ENCODE results near the gene RAVER2. TPM values are rescaled to one million over a fixed set of nuclear protein-coding genes. Genes with fewer than 3 reads are reported as not detected.

The RAVER2 gene
- total and polyA plus RNA-seq, 2 donors (not counting 3 experiments of a cell fraction or from before 2014, with no cell fraction given), result 6.0 to 13.9 TPM

- Histone ChIP-seq H3K4me1 (ENCODE audit: control insufficient read depth, extremely low read depth, insufficient read depth, low read length) (peaks cover 8% of the 10 kb centered on the region), H3K27me3 (ENCODE audit: control insufficient read depth in 2 of 2, insufficient read depth in 2 of 2, low read length in 2 of 2) (no peaks in the 10 kb centered on the region), H3K9me3 (replicated peaks; ENCODE audit: control insufficient read depth, insufficient read depth, low read length) (no peaks in the 10 kb centered on the region), H3K36me3 (ENCODE audit: control insufficient read depth in 2 of 2, extremely low read depth in 1 of 2, insufficient read depth in 2 of 2, low read length in 2 of 2) (no peaks in the 10 kb centered on the region), H2AFZ (ENCODE audit: low read depth, low read length) (no peak overlapping the region), H3K79me2 (ENCODE audit: control insufficient read depth, insufficient read depth, low read length) (no peaks in the 10 kb centered on the region), H4K20me1 (replicated peaks; ENCODE audit: control insufficient read depth, extremely low read depth, insufficient read depth, low read length) (peaks cover 3% of the 10 kb centered on the region), H3K9me1 (replicated peaks; ENCODE audit: control insufficient read depth, extremely low read depth, insufficient read depth, low read length) (no peaks in the 10 kb centered on the region), H3K27ac (ENCODE audit: insufficient read depth, low read depth, low read length) (no peak overlapping the region), H3K4me3 (replicated peaks in 1 of 3; ENCODE audit: insufficient read depth in 1 of 3, low read depth in 1 of 3, low read length in 3 of 3) (no peak overlapping the region), H3K9ac (replicated peaks; ENCODE audit: extremely low read depth, insufficient read depth, low read length) (no peak overlapping the region), H3K4me2 (ENCODE audit: insufficient read depth, low read length) (no peak overlapping the region)
- dilution Hi-C loops (cut with MboI; ENCODE audit: extremely low pct_ligation_motif_present, low sequenced_read_pairs) (no loop called here), intact Hi-C loops (cut with micrococcal nuclease) (no loop called here)
- no TSS peak for BruUV-seq (replicated peaks)
- DNase-seq (ENCODE audit: low read depth, low spot score) (no peak), FAIRE-seq (no peak)
- TF ChIP-seq EZH2 (IDR thresholded peaks at IDR 0.05; ENCODE audit: borderline replicate concordance, low read depth, low read length, severe bottlenecking) (no peak), CTCF (IDR thresholded peaks at IDR 0.05; ENCODE audit: extremely low read depth in 1 of 2, insufficient read depth in 1 of 2, low read depth in 1 of 2, low read length in 2 of 2) (no peak), POLR2A (IDR thresholded peaks at IDR 0.05; ENCODE audit: low read depth, low read length) (no peak), MAX (IDR thresholded peaks at IDR 0.05; ENCODE audit: insufficient read depth, insufficient read length) (no peak), MYC (IDR thresholded peaks at IDR 0.05; ENCODE audit: low read depth, low read length) (no peak), FOS (IDR thresholded peaks at IDR 0.05; ENCODE audit: borderline replicate concordance, insufficient read depth, low read length) (no peak), POLR2AphosphoS5 (IDR thresholded peaks at IDR 0.05; ENCODE audit: insufficient read depth, low read depth, low read length) (no peak), GATA2 (IDR thresholded peaks at IDR 0.05; ENCODE audit: insufficient read depth, insufficient read length, low read depth, low read length) (no peak), JUN (IDR thresholded peaks at IDR 0.05; ENCODE audit: borderline replicate concordance, insufficient read depth, insufficient read length, low read depth) (no peak)
- POLR2A ChIA-PET, result no interaction called here
- CTCF ChIA-PET, result interaction anchor here (0.8 kb wide), 1 partner anchor 71 kb away, joined by 3 read pairs; no protein-coding TSS in a partner anchor
Observed at GRCh38 chr1:64754173-64754572, 9.3 kb downstream of the RAVER2 start.
